ENCODE data around the gene SSX4. TPM values are rescaled to one million over a fixed set of nuclear protein-coding genes. Genes with fewer than 3 reads are reported as not detected.
"Not testable (repeated sequence)": the region's sequence is repeated elsewhere in the genome, so short reads cannot be mapped to it uniquely, and the experiment has no call there.

SSX4 gene
- total RNA-seq, 1 donor from 2014 or later, result not detected

- H3K27me3 Mint-ChIP-seq (ENCODE audit: low read depth); H3K9me3 Mint-ChIP-seq; H3K36me3 Mint-ChIP-seq (ENCODE audit: low read depth); H3K4me1 Mint-ChIP-seq (ENCODE audit: low read depth); DNase-seq (ENCODE audit: low spot score); H3K4me3 Mint-ChIP-seq (ENCODE audit: low read depth); H3K27ac Mint-ChIP-seq; intact Hi-C loops (cut with micrococcal nuclease): not testable (repeated sequence)
Observed at GRCh38 chrX:48430166-48430565, 46.8 kb downstream of the SSX4 start.

- H3K27ac Mint-ChIP-seq; H3K27me3 Mint-ChIP-seq (ENCODE audit: low read depth); intact Hi-C loops (cut with micrococcal nuclease); DNase-seq (ENCODE audit: low spot score); H3K9me3 Mint-ChIP-seq; H3K36me3 Mint-ChIP-seq (ENCODE audit: low read depth); H3K4me1 Mint-ChIP-seq (ENCODE audit: low read depth); H3K4me3 Mint-ChIP-seq (ENCODE audit: low read depth): not testable (repeated sequence)
Observed at GRCh38 chrX:48433713-48434112, 50.4 kb downstream of the SSX4 start.

Other genes with a start within 250 kb of the SSX4 start
- gene SSX5, start 186.7 kb upstream of the SSX4 start, total RNA-seq, result not detected in 2 replicates
- gene SSX1, start 128.1 kb upstream of the SSX4 start, total RNA-seq, result not detected in 2 replicates
- gene SSX3, start 26.8 kb upstream of the SSX4 start, total RNA-seq, result not detected in 2 replicates
- not detected in 2 replicates for gene SSX4B, start 28.4 kb downstream of the SSX4 start, total RNA-seq
- gene SLC38A5, start 86.7 kb downstream of the SSX4 start, total RNA-seq, result 146 and 147 TPM in 2 replicates
- gene FTSJ1, start 92.7 kb downstream of the SSX4 start, total RNA-seq, result 84.6 and 89.8 TPM in 2 replicates
- 16.5 and 17.7 TPM in 2 replicates for gene PORCN, start 125.5 kb downstream of the SSX4 start, total RNA-seq
- 209 and 212 TPM in 2 replicates for gene EBP, start 138.3 kb downstream of the SSX4 start, total RNA-seq
- 16.0 and 18.3 TPM in 2 replicates for gene TBC1D25, start 156.2 kb downstream of the SSX4 start, total RNA-seq
- gene RBM3, start 190.9 kb downstream of the SSX4 start, total RNA-seq, result 345 and 346 TPM in 2 replicates
- 43.4 and 44.7 TPM in 2 replicates for gene WDR13, start 214.0 kb downstream of the SSX4 start, total RNA-seq

Data from activated T-helper 2 cell treated with anti-CD3 and anti-CD28 coated beads, Interferon-gamma antibody, Interleukin-2, Interleukin-4, amounts not matched to agents 10 μg/mL and 5 μg/mL and 100 μg/mL, durations not matched to agents 14 hours and 24 hours and 36 hours (primary cell).